ENCODE results near the gene KRTAP10-9. TPM values are rescaled to one million over a fixed set of nuclear protein-coding genes. Genes with fewer than 3 reads are reported as not detected.
A peak's percentile ranks its signal among the peaks of the same experiment; 100 is the strongest.
"Not testable (repeated sequence)": the region's sequence is repeated elsewhere in the genome, so short reads cannot be mapped to it uniquely, and the experiment has no call there.

The KRTAP10-9 gene
- total RNA-seq, 2 experiments from 2014 or later, result not detected

- peaks cover 25% of the 10 kb centered on the region for H3K9me3 Mint-ChIP-seq
- Histone ChIP-seq H3K27me3 (ENCODE audit: control insufficient read depth in 1 of 2, insufficient read depth in 2 of 2, low read length in 2 of 2) (no peaks in the 10 kb centered on the region), H3K36me3 (ENCODE audit: insufficient read depth, low read length) (no peaks in the 10 kb centered on the region), H3K4me3 (ENCODE audit: low read length) (no peak overlapping the region), H3K4me1 (ENCODE audit: insufficient read depth, low read length) (peaks cover 58% of the 10 kb centered on the region), H3K27ac (ENCODE audit: low read depth in 1 of 2, low read length in 2 of 2) (peak overlapping the region; percentile 73 to 75), H3K9me3 (ENCODE audit: control insufficient read depth in 1 of 2, insufficient read depth in 1 of 2, low read length in 2 of 2) (peaks cover 14 to 33% of the 10 kb centered on the region in 2 experiments)
- no peaks in the 10 kb centered on the region for H3K27me3 Mint-ChIP-seq
- intact Hi-C loops (cut with DNase I, micrococcal nuclease), result loop anchor here in 1 of 2 experiments (5.0 kb wide), 1 partner anchor 111 kb away; no protein-coding TSS in a partner anchor
- H3K27ac Mint-ChIP-seq, result peak overlapping the region; percentile 92
- no peak for ATAC-seq (ENCODE audit: poor library complexity)
- TF ChIP-seq CTCF (IDR thresholded peaks at IDR 0.05), result no peak
- POLR2A ChIA-PET, result interaction anchor here (1.2 to 2.1 kb wide), 7 partner anchors 9 to 215 kb away, joined by 4 to 40 read pairs (median 9); partner anchors contain the start of genes KRTAP12-2, PTTG1IP and TSPEAR
- peaks cover 57% of the 10 kb centered on the region for H3K4me1 Mint-ChIP-seq (ENCODE audit: low read depth)
- H3K36me3 Mint-ChIP-seq (ENCODE audit: low read depth), result peaks cover 41% of the 10 kb centered on the region
- CTCF ChIA-PET, result interaction anchor here (0.9 kb wide), 1 partner anchor 60 kb away, joined by 3 read pairs; no protein-coding TSS in a partner anchor
- H3K4me3 Mint-ChIP-seq, result peak overlapping the region; percentile 43
- DNase-seq, result peak in 1 of 14 experiments; percentile 7
Measured at GRCh38 chr21:44658541-44658910, 31.6 kb downstream of the KRTAP10-9 start.

- no peak for TF ChIP-seq CTCF (IDR thresholded peaks at IDR 0.05)
- intact Hi-C loops (cut with DNase I, micrococcal nuclease), result loop anchor here in 1 of 2 experiments (5.0 kb wide), 1 partner anchor 112 kb away; no protein-coding TSS in a partner anchor
- Mint-ChIP-seq H3K27me3 (no peaks in the 10 kb centered on the region), H3K36me3 (ENCODE audit: low read depth) (peaks cover 36% of the 10 kb centered on the region), H3K27ac (peak overlapping the region; percentile 92), H3K4me1 (ENCODE audit: low read depth) (peaks cover 52% of the 10 kb centered on the region), H3K4me3 (peak overlapping the region; percentile 43), H3K9me3 (peaks cover 24% of the 10 kb centered on the region)
- H3K27ac ChIP-seq (ENCODE audit: low read depth in 1 of 2, low read length in 2 of 2), result peak overlapping the region; percentile 73 to 75
- H3K27me3 ChIP-seq (ENCODE audit: control insufficient read depth in 1 of 2, insufficient read depth in 2 of 2, low read length in 2 of 2), result no peaks in the 10 kb centered on the region
- H3K36me3 ChIP-seq (ENCODE audit: insufficient read depth, low read length), result no peaks in the 10 kb centered on the region
- ATAC-seq (ENCODE audit: poor library complexity) (peak; percentile 14), DNase-seq (peak in 6 of 14 experiments; percentile 7 to 82 (median 46))
- peaks cover 14 to 28% of the 10 kb centered on the region in 2 experiments for H3K9me3 ChIP-seq (ENCODE audit: control insufficient read depth in 1 of 2, insufficient read depth in 1 of 2, low read length in 2 of 2)
- POLR2A ChIA-PET, result interaction anchor here (1.8 to 2.1 kb wide), 3 partner anchors 8 to 52 kb away, joined by 7 to 40 read pairs (median 18); partner anchors contain the start of genes KRTAP12-2 and TSPEAR
- peaks cover 53% of the 10 kb centered on the region for H3K4me1 ChIP-seq (ENCODE audit: insufficient read depth, low read length)
- H3K4me3 ChIP-seq (ENCODE audit: low read length), result no peak overlapping the region
- CTCF ChIA-PET, result no interaction called here
Measured at GRCh38 chr21:44658913-44659595, 32.2 kb downstream of the KRTAP10-9 start.

- DNase-seq; H3K36me3 ChIP-seq (ENCODE audit: insufficient read depth, low read length); ATAC-seq (ENCODE audit: poor library complexity); intact Hi-C loops (cut with DNase I, micrococcal nuclease); H3K27ac ChIP-seq (ENCODE audit: low read depth in 1 of 2, low read length in 2 of 2); POLR2A ChIA-PET; H3K27me3 ChIP-seq (ENCODE audit: control insufficient read depth in 1 of 2, insufficient read depth in 2 of 2, low read length in 2 of 2); H3K4me3 ChIP-seq (ENCODE audit: low read length); CTCF ChIA-PET; H3K27ac Mint-ChIP-seq; H3K27me3 Mint-ChIP-seq; H3K4me3 Mint-ChIP-seq: not testable (repeated sequence)
- Mint-ChIP-seq H3K4me1 (ENCODE audit: low read depth) (peaks cover 38% of the 10 kb centered on the region), H3K36me3 (ENCODE audit: low read depth) (peaks cover 26% of the 10 kb centered on the region), H3K9me3 (peaks cover 21% of the 10 kb centered on the region)
- H3K4me1 ChIP-seq (ENCODE audit: insufficient read depth, low read length), result peaks cover 31% of the 10 kb centered on the region
- H3K9me3 ChIP-seq (ENCODE audit: control insufficient read depth in 1 of 2, insufficient read depth in 1 of 2, low read length in 2 of 2), result peaks cover 5 to 11% of the 10 kb centered on the region in 2 experiments
Measured at GRCh38 chr21:44661567-44661966, 34.7 kb downstream of the KRTAP10-9 start.
